ENCODE measurements around the gene TRPM5.

- TF ChIP-seq CTCF (IDR thresholded peaks at IDR 0.05; ENCODE audit: insufficient read depth, low read depth, low read length), result no peak
- TF ChIP-seq EZH2 (IDR thresholded peaks at IDR 0.05; ENCODE audit: insufficient read depth, low read length), result no peak
These were observed 32.9 kb upstream of the TRPM5 start for GRCh38 chr11:2477254-2477653.

Measured in astrocyte (in vitro differentiated cells and primary cell).